HepG2 (cell line): ENCODE measurements around the gene LDB2. TPM values are rescaled to one million over a fixed set of nuclear protein-coding genes. Genes with fewer than 3 reads are reported as not detected.

Source experiments
- ATAC-seq: fragments of 200-7000 bp; cut with Tn5 transposase; 3 replicates; pipeline ENCODE4 v1.9.1; 2020; ENCODE audit warnings: mild to moderate bottlenecking, moderate library complexity
- BruUV-seq: library from RNA; stranded (reverse); fragments of 400-500 nt; replicated peaks from 2 replicates; lab custom pipeline; 2021; lab: Mats Ljungman, UMichigan
- CTCF ChIA-PET: fragments of 300-600 bp; formaldehyde crosslinking; extraction: SDS; loops from one replicate; lab custom pipeline; 2021; ENCODE audit warnings: low total read pairs, inconsistent platforms, low intra/inter-chr PET ratio; lab: Yijun Ruan, JAX
- POLR2A ChIA-PET: fragments of 350-600 bp; sonication (Branson Sonifier 250); formaldehyde crosslinking; loops from one replicate; lab custom pipeline; 2020; ENCODE audit warnings: antibody characterized with exemption, inconsistent platforms; lab: Yijun Ruan, JAX
- DNase-seq: peaks from one replicate; pipeline ENCODE4 v3.0.0-alpha.2; 2015; ENCODE audit warnings: low spot score
- FAIRE-seq: peaks from 3 replicates; lab custom pipeline; 2011; peaks lifted over from hg19 to GRCh38; lab: Jason Lieb, UNC
- H2AFZ ChIP-seq: one replicate; pipeline ENCODE4 v1.6.1; 2011; ENCODE audit warnings: low read length, inconsistent platforms
- H3K27ac ChIP-seq: fragments of 300-600 bp; 3 replicates; pipeline ENCODE4 v1.8.0; 2011; ENCODE audit warnings: mixed run types, mild to moderate bottlenecking, mixed read lengths, low read length, inconsistent platforms; ENCODE audit not compliant: insufficient read depth; ENCODE audit errors: extremely low read length
- H3K27me3 ChIP-seq, 2 experiments: fragments of 200-600 bp in 1 of 2; 2 replicates in 1 of 2; 3 replicates in 1 of 2; pipeline versions ENCODE4 v1.6.0 to v1.8.0; 2011; ENCODE audit warnings: low read length in 2 of 2, mild to moderate bottlenecking in 2 of 2, moderate library complexity in 2 of 2, inconsistent platforms in 1 of 2; ENCODE audit not compliant: insufficient read depth in 2 of 2, control insufficient read depth in 1 of 2
- H3K36me3 ChIP-seq, 2 experiments: fragments of 200-600 bp in 1 of 2; replicated peaks in 1 of 2; 2 replicates in 1 of 2; 3 replicates in 1 of 2; pipeline versions ENCODE4 v1.5.1 to v1.8.0; 2011; ENCODE audit warnings: low read length in 2 of 2, inconsistent platforms in 1 of 2; ENCODE audit not compliant: insufficient read depth in 2 of 2, control insufficient read depth in 1 of 2
- H3K4me1 ChIP-seq: 2 replicates; pipeline ENCODE4 v1.5.1; 2012; ENCODE audit warnings: low read length, inconsistent platforms; ENCODE audit not compliant: insufficient read depth
- H3K4me2 ChIP-seq: 2 replicates; pipeline ENCODE4 v1.6.0; 2011; ENCODE audit warnings: low read depth, low read length, inconsistent platforms
- H3K4me3 ChIP-seq, 3 experiments: fragments of 200-600 bp in 1 of 3; sonication (generic), shearing (Covaris generic) in 1 of 3; replicated peaks in 1 of 3; 2 replicates each; pipeline ENCODE4 v1.5.1; 2011 to 2016; ENCODE audit warnings: low read length in 3 of 3, inconsistent platforms in 2 of 3, low read depth in 2 of 3, mild to moderate bottlenecking in 2 of 3, control low read depth in 1 of 3, mixed read lengths in 1 of 3; ENCODE audit not compliant: insufficient read depth in 1 of 3
- H3K79me2 ChIP-seq: one replicate; pipeline ENCODE4 v1.6.1; 2011; ENCODE audit warnings: low read length, inconsistent platforms; ENCODE audit not compliant: insufficient read depth
- H3K9ac ChIP-seq: 2 replicates; pipeline ENCODE4 v1.6.0; 2011; ENCODE audit warnings: mild to moderate bottlenecking, low read depth, low read length, inconsistent platforms; ENCODE audit not compliant: insufficient read depth
- H3K9me3 ChIP-seq: 2 replicates; pipeline ENCODE4 v1.5.1; 2012; ENCODE audit warnings: mild to moderate bottlenecking, low read length
- H4K20me1 ChIP-seq: 2 replicates; pipeline ENCODE4 v1.6.0; 2011; ENCODE audit warnings: inconsistent platforms, mild to moderate bottlenecking, low read length, moderate library complexity; ENCODE audit not compliant: insufficient read depth
- ATF6 ChIP-seq: sonication (generic); formaldehyde crosslinking; conservative IDR thresholded peaks from 2 replicates; pipeline ENCODE4 v1.4.0; 2020; ENCODE audit warnings: missing genetic modification reagents
- CHD2 ChIP-seq: IDR thresholded peaks from 2 replicates; pipeline ENCODE4 v1.6.1; 2011; ENCODE audit warnings: low read depth, low read length, improper control_type of control experiment
- CREM ChIP-seq, 2 experiments: sonication (generic) in 1 of 2; formaldehyde crosslinking in 1 of 2; IDR thresholded peaks; 2 replicates each; pipeline versions ENCODE4 v1.4.0 to v1.6.1; 2016 to 2020; ENCODE audit warnings: antibody characterized with exemption in 1 of 2, mild to moderate bottlenecking in 1 of 2, missing genetic modification reagents in 1 of 2
- EHMT2 ChIP-seq: fragments of 200-600 bp; sonication (generic); IDR thresholded peaks from 2 replicates; pipeline ENCODE4 v1.7.0; 2017; ENCODE audit warnings: antibody characterized with exemption, low read depth, low read length, borderline replicate concordance
- HINFP ChIP-seq: sonication (generic); formaldehyde crosslinking; IDR thresholded peaks from 2 replicates; pipeline ENCODE4 v1.4.0; 2020; ENCODE audit warnings: low read depth, mild to moderate bottlenecking, missing genetic modification reagents
- ISL2 ChIP-seq: sonication (generic); formaldehyde crosslinking; IDR thresholded peaks from 2 replicates; pipeline ENCODE4 v1.5.0; 2020; ENCODE audit warnings: missing genetic modification reagents
- JUN ChIP-seq: sonication (generic); formaldehyde crosslinking; IDR thresholded peaks from 2 replicates; pipeline ENCODE4 v1.4.0; 2020; ENCODE audit warnings: mild to moderate bottlenecking, missing genetic modification reagents
- KDM5A ChIP-seq: fragments of 200-600 bp; sonication (generic); IDR thresholded peaks from 2 replicates; pipeline ENCODE4 v1.7.0; 2018; ENCODE audit warnings: antibody characterized with exemption, mild to moderate bottlenecking, low read length, borderline replicate concordance
- MYC ChIP-seq: sonication (generic); formaldehyde crosslinking; IDR thresholded peaks from 2 replicates; pipeline ENCODE4 v1.9.0; 2021; ENCODE audit warnings: missing genetic modification reagents, borderline replicate concordance
- REPIN1 ChIP-seq: sonication (generic); formaldehyde crosslinking; IDR thresholded peaks from 2 replicates; pipeline ENCODE4 v1.8.0; 2022; ENCODE audit warnings: missing genetic modification reagents, low read depth, mild to moderate bottlenecking, borderline replicate concordance
- SALL1 ChIP-seq: sonication (generic); formaldehyde crosslinking; IDR thresholded peaks from 2 replicates; pipeline ENCODE4 v1.8.0; 2022; ENCODE audit warnings: mild to moderate bottlenecking, missing genetic modification reagents
- ZNF343 ChIP-seq: sonication (generic); formaldehyde crosslinking; IDR thresholded peaks from 2 replicates; pipeline ENCODE4 v1.4.0; 2020; ENCODE audit warnings: mild to moderate bottlenecking, missing genetic modification reagents
- ZNF382 ChIP-seq: sonication (generic); formaldehyde crosslinking; IDR thresholded peaks from 2 replicates; pipeline ENCODE4 v1.5.0; 2020; ENCODE audit warnings: missing genetic modification reagents, mild to moderate bottlenecking, borderline replicate concordance
- ZNF574 ChIP-seq: sonication (generic); formaldehyde crosslinking; IDR thresholded peaks from 2 replicates; pipeline ENCODE4 v1.4.0; 2020; ENCODE audit warnings: missing genetic modification reagents
- ZNF891 ChIP-seq: sonication (generic); formaldehyde crosslinking; IDR thresholded peaks from 2 replicates; pipeline ENCODE4 v1.5.0; 2020; ENCODE audit warnings: mild to moderate bottlenecking, missing genetic modification reagents
- ZSCAN21 ChIP-seq: sonication (generic); formaldehyde crosslinking; IDR thresholded peaks from 2 replicates; pipeline ENCODE4 v1.8.0; 2022; ENCODE audit warnings: mild to moderate bottlenecking, missing genetic modification reagents, moderate library complexity, borderline replicate concordance
- ZZZ3 ChIP-seq: sonication (generic); formaldehyde crosslinking; IDR thresholded peaks from 2 replicates; pipeline ENCODE4 v1.4.0; 2020; ENCODE audit warnings: missing genetic modification reagents, mild to moderate bottlenecking, borderline replicate concordance
- WGBS: methylation state at CpG from one replicate; pipeline ENCODE4 v1.1.6; 2017; ENCODE audit warnings: low lambda C conversion rate; 5-methylcytosine and 5-hydroxymethylcytosine counted together
- in situ Hi-C: cut with HindIII; loops from 2 replicates; pipeline ENCODE4 v1.10.0; 2017; ENCODE audit warnings: low pct_unique_long_range_greater_than_20kb; ENCODE audit not compliant: extremely low pct_ligation_motif_present
- intact Hi-C: fragments of 100-400 bp; cut with micrococcal nuclease; formaldehyde crosslinking; loops from one replicate; pipeline ENCODE4 v1.10.0; 2022; ENCODE audit not compliant: unreplicated experiment
- polyA plus RNA-seq, 8 experiments: library from polyadenylated mRNA; depleted of rRNA in 3 of 8; stranded (reverse) in 7 of 8; unstranded in 1 of 8; fragments of >200 nt; fragmentation: Illumina TruSeq in 4 of 8; extraction: Trizol in 4 of 8; gene quantifications; 2 replicates each; pipeline versions ENCODE4 v1.2.1 to v1.2.3, GENCODE V29; 2011 to 2016; ENCODE audit warnings: low read depth in 4 of 8, missing spikeins in 1 of 8, mixed read lengths in 1 of 8; ENCODE audit not compliant: insufficient read depth in 1 of 8
- total RNA-seq, 5 experiments: library from RNA; depleted of rRNA; stranded (reverse); fragments of >200 nt; fragmentation: Illumina TruSeq; extraction: Trizol; gene quantifications; 2 replicates each; pipeline ENCODE4 v1.2.3, GENCODE V29; 2016; ENCODE audit warnings: low read depth in 1 of 5

LDB2 gene
- total and polyA plus RNA-seq, 2 of the 13 experiments (the other 11 are each of a cell fraction or from before 2014, with no cell fraction given): not detected

- no peak for ATAC-seq
- WGBS: 37% methylated on average over 5 of the region's 5 CpGs
- no TSS peak for BruUV-seq
- Histone ChIP-seq H3K4me2 (no peak overlapping the region), H4K20me1 (no peaks in the 10 kb centered on the region), H3K4me1 (no peaks in the 10 kb centered on the region), H3K27ac (no peak overlapping the region), H3K9me3 (no peaks in the 10 kb centered on the region), H3K79me2 (no peaks in the 10 kb centered on the region), H2AFZ (no peak overlapping the region), H3K36me3 (no peaks in the 10 kb centered on the region), H3K4me3 (no peak overlapping the region), H3K27me3 (no peaks in the 10 kb centered on the region), H3K9ac (no peak overlapping the region)
- ChIA-PET CTCF (no interaction called here), POLR2A (no interaction called here)
- in situ Hi-C loops (no loop called here), intact Hi-C loops (no loop called here)
- FAIRE-seq: no peak
- DNase-seq: no peak
- TF ChIP-seq SALL1 (CRISPR knock-in tag) (no peak), ZNF343 (CRISPR knock-in tag) (no peak), ZSCAN21 (CRISPR knock-in tag) (no peak), CREM (IDR thresholded peaks at IDR 0.05) (no peak), CREM (CRISPR knock-in tag; IDR thresholded peaks at IDR 0.05) (no peak), ZZZ3 (CRISPR knock-in tag) (no peak), EHMT2 (no peak), ATF6 (no peak), ZNF574 (CRISPR knock-in tag) (no peak), ISL2 (CRISPR knock-in tag) (no peak), MYC (CRISPR knock-in tag) (no peak), KDM5A (no peak), ZNF891 (CRISPR knock-in tag) (no peak), JUN (no peak), HINFP (CRISPR knock-in tag) (no peak), ZNF382 (no peak), CHD2 (no peak), REPIN1 (no peak)
These were observed 414.9 kb downstream of the LDB2 start for GRCh38 chr4:16483540-16483939.
